Amniotic stem cell (primary cell): ENCODE measurements around the gene DMD.
"Not testable (repeated sequence)": the region's sequence is repeated elsewhere in the genome, so short reads cannot be mapped to it uniquely, and the experiment has no call there.

Source experiments
- DNase-seq: peaks from one replicate; lab custom pipeline; 2025; lab: John Stamatoyannopoulos, UW

Gene DMD

GRCh38 chrX:32851556-32851955, 359.8 kb downstream of the DMD start:
- no peak for DNase-seq

- DNase-seq = no peak
These were observed 363.4 kb downstream of the DMD start for GRCh38 chrX:32847921-32848320.

- no peak for DNase-seq
These were observed 369.3 kb downstream of the DMD start for GRCh38 chrX:32842053-32842452.

GRCh38 chrX:32839781-32840180, 371.6 kb downstream of the DMD start:
- no peak for DNase-seq

- no peak for DNase-seq
These were observed 386.3 kb downstream of the DMD start for GRCh38 chrX:32825009-32825408.

GRCh38 chrX:32804034-32804433, 407.3 kb downstream of the DMD start:
- no peak for DNase-seq

GRCh38 chrX:32798990-32799389, 412.4 kb downstream of the DMD start:
- no peak for DNase-seq

- DNase-seq = no peak
These were observed 422.4 kb downstream of the DMD start for GRCh38 chrX:32788936-32789335.

GRCh38 chrX:32780109-32780508, 431.2 kb downstream of the DMD start:
- DNase-seq = no peak

GRCh38 chrX:32778965-32779364, 432.4 kb downstream of the DMD start:
- DNase-seq = no peak

- no peak for DNase-seq
These were observed 436.4 kb downstream of the DMD start for GRCh38 chrX:32774966-32775365.

GRCh38 chrX:32749070-32749469, 462.3 kb downstream of the DMD start:
- DNase-seq = no peak

- DNase-seq = no peak
These were observed 466.0 kb downstream of the DMD start for GRCh38 chrX:32745323-32745722.

GRCh38 chrX:32744921-32745320, 466.4 kb downstream of the DMD start:
- DNase-seq = no peak

GRCh38 chrX:32741910-32742309, 469.4 kb downstream of the DMD start:
- DNase-seq = no peak

GRCh38 chrX:32708542-32708941, 502.8 kb downstream of the DMD start:
- no peak for DNase-seq

- not testable (repeated sequence) for DNase-seq
These were observed 506.0 kb downstream of the DMD start for GRCh38 chrX:32705385-32705784.

- no peak for DNase-seq
These were observed 524.0 kb downstream of the DMD start for GRCh38 chrX:32687379-32687778.

- DNase-seq = no peak
These were observed 532.9 kb downstream of the DMD start for GRCh38 chrX:32678487-32678886.

GRCh38 chrX:32673193-32673592, 538.2 kb downstream of the DMD start:
- no peak for DNase-seq

- DNase-seq = no peak
These were observed 548.8 kb downstream of the DMD start for GRCh38 chrX:32662516-32662915.

GRCh38 chrX:32644476-32645245, 566.7 kb downstream of the DMD start:
- DNase-seq = no peak

- DNase-seq = no peak
These were observed 569.1 kb downstream of the DMD start for GRCh38 chrX:32642283-32642682.

- no peak for DNase-seq
These were observed 593.2 kb downstream of the DMD start for GRCh38 chrX:32618154-32618553.
